CD14-positive monocyte (primary cell): ENCODE data around the gene UBE2H. TPM values are rescaled to one million over a fixed set of nuclear protein-coding genes. Genes with fewer than 3 reads are reported as not detected.

ENCODE experiments used
- DNase-seq, 3 donors: peaks; one replicate each; pipeline ENCODE4 v3.0.0-alpha.2; 2011 to 2022
- H2AFZ ChIP-seq: 2 replicates; pipeline ENCODE4 v1.6.0; 2012; ENCODE audit warnings: mild to moderate bottlenecking, low read depth, low read length, inconsistent platforms; ENCODE audit not compliant: insufficient read depth, poor library complexity, severe bottlenecking
- H3K27ac ChIP-seq, 2 donors: 1 replicate in 1 of 2; 2 replicates in 1 of 2; pipeline ENCODE4 v1.5.1; 2012 to 2013; ENCODE audit warnings: low read length in 2 of 2, control low read depth in 1 of 2, inconsistent platforms in 1 of 2, low read depth in 1 of 2, mild to moderate bottlenecking in 1 of 2
- H3K27me3 ChIP-seq, 2 donors: one replicate each; pipeline versions ENCODE4 v1.6.0 to v1.6.1; 2011 to 2013; ENCODE audit warnings: low read length in 2 of 2; ENCODE audit not compliant: control insufficient read depth in 2 of 2, insufficient read depth in 2 of 2
- H3K36me3 ChIP-seq, 2 donors: replicated peaks in 1 of 2; 1 replicate in 1 of 2; 2 replicates in 1 of 2; pipeline versions ENCODE4 v1.5.1 to v1.6.1; 2012 to 2013; ENCODE audit warnings: low read length in 2 of 2, control low read depth in 1 of 2, inconsistent platforms in 1 of 2, mild to moderate bottlenecking in 1 of 2; ENCODE audit not compliant: insufficient read depth in 2 of 2, control insufficient read depth in 1 of 2
- H3K4me1 ChIP-seq, 2 donors: 1 replicate in 1 of 2; 2 replicates in 1 of 2; pipeline versions ENCODE4 v1.5.1 to v1.6.1; 2012 to 2013; ENCODE audit warnings: low read length in 2 of 2, control low read depth in 1 of 2, inconsistent platforms in 1 of 2, mild to moderate bottlenecking in 1 of 2, moderate library complexity in 1 of 2; ENCODE audit not compliant: insufficient read depth in 2 of 2, control insufficient read depth in 1 of 2
- H3K4me2 ChIP-seq: replicated peaks from 2 replicates; pipeline ENCODE3; 2012; ENCODE audit warnings: low read length, moderate library complexity, mild to moderate bottlenecking; ENCODE audit not compliant: poor library complexity, severe bottlenecking; ENCODE audit errors: extremely low read depth
- H3K4me3 ChIP-seq, 3 experiments: fragments of 200-600 bp in 1 of 3; sonication (generic) in 1 of 3; replicated peaks in 1 of 3; 1 replicate in 2 of 3; 2 replicates in 1 of 3; pipeline ENCODE4 v1.5.1; 2011 to 2013; ENCODE audit warnings: low read length in 3 of 3, mild to moderate bottlenecking in 3 of 3, control low read depth in 2 of 3, low read depth in 2 of 3, inconsistent platforms in 1 of 3, moderate library complexity in 1 of 3
- H3K79me2 ChIP-seq: 2 replicates; pipeline ENCODE4 v1.6.0; 2012; ENCODE audit warnings: mild to moderate bottlenecking, control low read depth, inconsistent platforms, low read length, moderate library complexity; ENCODE audit not compliant: insufficient read depth
- H3K9ac ChIP-seq: 2 replicates; pipeline ENCODE4 v1.6.0; 2017; ENCODE audit warnings: low read length, mild to moderate bottlenecking; ENCODE audit not compliant: insufficient read depth, poor library complexity, severe bottlenecking
- H3K9me3 ChIP-seq, 2 donors: replicated peaks in 1 of 2; 1 replicate in 1 of 2; 2 replicates in 1 of 2; pipeline versions ENCODE4 v1.5.1 to v1.6.1; 2012 to 2013; ENCODE audit warnings: low read length in 2 of 2, control low read depth in 1 of 2; ENCODE audit not compliant: control insufficient read depth in 1 of 2, insufficient read depth in 1 of 2
- H4K20me1 ChIP-seq: 2 replicates; pipeline ENCODE4 v1.6.0; 2012; ENCODE audit warnings: mild to moderate bottlenecking, low read length, control low read depth, moderate library complexity; ENCODE audit not compliant: insufficient read depth
- H3K27ac Mint-ChIP-seq, 7 donors: one replicate each; pipeline ENCODE4 v1.8.0; 2020; ENCODE audit warnings: mild to moderate bottlenecking in 7 of 7, mixed read lengths in 7 of 7, moderate library complexity in 6 of 7, inconsistent platforms in 2 of 7
- H3K27me3 Mint-ChIP-seq, 3 donors: one replicate each; pipeline ENCODE4 v1.8.0; 2021 to 2022; ENCODE audit warnings: low read depth in 3 of 3, mild to moderate bottlenecking in 3 of 3, mixed read lengths in 3 of 3, moderate library complexity in 3 of 3, inconsistent platforms in 1 of 3
- H3K36me3 Mint-ChIP-seq, 2 donors: one replicate each; pipeline ENCODE4 v1.8.0; 2020; ENCODE audit warnings: mixed read lengths in 2 of 2, inconsistent platforms in 1 of 2, mild to moderate bottlenecking in 1 of 2
- H3K4me1 Mint-ChIP-seq: one replicate; pipeline ENCODE4 v1.8.0; 2020; ENCODE audit warnings: mild to moderate bottlenecking, mixed read lengths
- H3K4me3 Mint-ChIP-seq, 2 donors: one replicate each; pipeline ENCODE4 v1.8.0; 2020; ENCODE audit warnings: mild to moderate bottlenecking in 2 of 2, mixed read lengths in 2 of 2, moderate library complexity in 1 of 2
- H3K9me3 Mint-ChIP-seq, 7 donors: one replicate each; pipeline ENCODE4 v1.8.0; 2020 to 2022; ENCODE audit warnings: mixed read lengths in 7 of 7, mild to moderate bottlenecking in 6 of 7, moderate library complexity in 6 of 7, inconsistent platforms in 2 of 7
- CTCF ChIP-seq: fragments of 200-600 bp; IDR thresholded peaks from one replicate; pipeline ENCODE4 v1.8.0; 2022; ENCODE audit warnings: antibody characterized with exemption, mild to moderate bottlenecking
- WGBS: methylation state at CpG from one replicate; pipeline ENCODE4 v1.1.5; 2013; ENCODE audit warnings: missing lambda C conversion rate; ENCODE audit not compliant: insufficient coverage; 5-methylcytosine and 5-hydroxymethylcytosine counted together
- intact Hi-C, 2 donors: fragments of 100-400 bp; cut with micrococcal nuclease; formaldehyde crosslinking; loops; one replicate each; pipeline versions ENCODE4 v1.15.0 to v1.15.1; 2023
- polyA plus RNA-seq, 3 donors: library from polyadenylated mRNA; depleted of rRNA in 1 of 3; unstranded in 2 of 3; stranded (reverse) in 1 of 3; fragments of 300-500 nt in 2 of 3; fragments of >200 nt in 1 of 3; fragmentation: Illumina TruSeq in 2 of 3; gene quantifications; 1 replicate in 2 of 3; 2 replicates in 1 of 3; pipeline ENCODE4 v1.2.3, GENCODE V29; 2012 to 2021

The UBE2H gene
- polyA plus RNA-seq, 3 donors = 12.6 to 26.0 (median 16.0) TPM

GRCh38 chr7:129790136-129790535 lies 162.6 kb downstream of the UBE2H start:
- H3K9me3 Mint-ChIP-seq = peaks cover 0 to 17% (median 9%) of the 10 kb centered on the region in 7 donors
- H3K27me3 ChIP-seq = peaks cover 20 to 56% of the 10 kb centered on the region in 2 donors
- H3K79me2 ChIP-seq = no peaks in the 10 kb centered on the region
- no peak for DNase-seq
- H3K4me3 ChIP-seq = no peak overlapping the region
- H3K9me3 ChIP-seq = peaks cover 0 to 6% of the 10 kb centered on the region in 2 donors
- no peaks in the 10 kb centered on the region for H4K20me1 ChIP-seq
- no peak overlapping the region for H3K9ac ChIP-seq
- H3K27me3 Mint-ChIP-seq = peaks cover 52 to 79% (median 55%) of the 10 kb centered on the region in 3 donors
- TF ChIP-seq CTCF = no peak
- H3K36me3 Mint-ChIP-seq = no peaks in the 10 kb centered on the region
- H3K36me3 ChIP-seq = no peaks in the 10 kb centered on the region
- no peak overlapping the region for H2AFZ ChIP-seq
- peaks cover 13% of the 10 kb centered on the region for H3K4me1 Mint-ChIP-seq
- H3K27ac Mint-ChIP-seq = no peak overlapping the region
- H3K27ac ChIP-seq = no peak overlapping the region
- H3K4me2 ChIP-seq = no peak overlapping the region
- peaks cover 10% of the 10 kb centered on the region in 2 donors for H3K4me1 ChIP-seq
- no peak overlapping the region for H3K4me3 Mint-ChIP-seq
- intact Hi-C loops = no loop called here
- 97% methylated on average over 5 of the region's 6 CpGs for WGBS

GRCh38 chr7:129789652-129790051 lies 163.1 kb downstream of the UBE2H start:
- no peaks in the 10 kb centered on the region for H3K79me2 ChIP-seq
- peaks cover 0 to 22% (median 9%) of the 10 kb centered on the region in 7 donors for H3K9me3 Mint-ChIP-seq
- no peak overlapping the region for H3K4me3 ChIP-seq
- DNase-seq = no peak
- no peaks in the 10 kb centered on the region for H3K36me3 ChIP-seq
- WGBS = 50% methylated on average over 1 of the region's 1 CpG
- H3K27me3 ChIP-seq = peaks cover 25 to 61% of the 10 kb centered on the region in 2 donors
- TF ChIP-seq CTCF = no peak
- no peak overlapping the region for H3K4me3 Mint-ChIP-seq
- H3K27ac Mint-ChIP-seq = no peak overlapping the region
- peaks cover 15% of the 10 kb centered on the region in 2 donors for H3K4me1 ChIP-seq
- intact Hi-C loops = no loop called here
- peaks cover 4% of the 10 kb centered on the region for H4K20me1 ChIP-seq
- H3K27me3 Mint-ChIP-seq = peaks cover 56 to 84% (median 60%) of the 10 kb centered on the region in 3 donors
- H2AFZ ChIP-seq = no peak overlapping the region
- H3K9ac ChIP-seq = no peak overlapping the region
- no peak overlapping the region for H3K27ac ChIP-seq
- H3K36me3 Mint-ChIP-seq = no peaks in the 10 kb centered on the region
- peaks cover 0 to 9% of the 10 kb centered on the region in 2 donors for H3K9me3 ChIP-seq
- peaks cover 18% of the 10 kb centered on the region for H3K4me1 Mint-ChIP-seq
- H3K4me2 ChIP-seq = no peak overlapping the region
